HG03095 (cell line): ENCODE results near the gene GTSF1L.

Source experiments
- ATAC-seq: cut with Tn5 transposase; IDR thresholded peaks from one replicate; pipeline ENCODE4 v1.9.1; 2021; ENCODE audit warnings: moderate library complexity; ENCODE audit not compliant: unreplicated experiment

Gene GTSF1L

GRCh38 chr20:43716757-43717615 is 9.8 kb downstream of the GTSF1L start:
- ATAC-seq: no peak

- no peak for ATAC-seq
Observed at GRCh38 chr20:43716123-43716522, 10.7 kb downstream of the GTSF1L start.

GRCh38 chr20:43715511-43715910 is 11.3 kb downstream of the GTSF1L start:
- ATAC-seq: no peak

GRCh38 chr20:43715044-43715443 is 11.8 kb downstream of the GTSF1L start:
- ATAC-seq: no peak

- ATAC-seq: no peak
Observed at GRCh38 chr20:43711098-43711654, 15.6 kb downstream of the GTSF1L start.

GRCh38 chr20:43710370-43711044 is 16.3 kb downstream of the GTSF1L start:
- peak; percentile 46 for ATAC-seq

- no peak for ATAC-seq
Observed at GRCh38 chr20:43702502-43702901, 24.3 kb downstream of the GTSF1L start.

- no peak for ATAC-seq
Observed at GRCh38 chr20:43700627-43701026, 26.2 kb downstream of the GTSF1L start.

- ATAC-seq: no peak
Observed at GRCh38 chr20:43699941-43700565, 26.7 kb downstream of the GTSF1L start.

- ATAC-seq: no peak
Observed at GRCh38 chr20:43695571-43695970, 31.2 kb downstream of the GTSF1L start.

- ATAC-seq: no peak
Observed at GRCh38 chr20:43694763-43695162, 32.0 kb downstream of the GTSF1L start.

GRCh38 chr20:43691928-43692524 is 34.8 kb downstream of the GTSF1L start:
- no peak for ATAC-seq

- no peak for ATAC-seq
Observed at GRCh38 chr20:43690943-43691598, 35.7 kb downstream of the GTSF1L start.

GRCh38 chr20:43689165-43689564 is 37.6 kb downstream of the GTSF1L start:
- ATAC-seq: no peak

- ATAC-seq: no peak
Observed at GRCh38 chr20:43686820-43687219, 40.0 kb downstream of the GTSF1L start.

- peak; percentile 27 for ATAC-seq
Observed at GRCh38 chr20:43682446-43682845, 44.4 kb downstream of the GTSF1L start.

- ATAC-seq: peak; percentile 89
Observed at GRCh38 chr20:43681991-43682410, 44.8 kb downstream of the GTSF1L start.

GRCh38 chr20:43681468-43681942 is 45.3 kb downstream of the GTSF1L start:
- peak; percentile 5 for ATAC-seq

- peak; percentile 16 for ATAC-seq
Observed at GRCh38 chr20:43680981-43681380, 45.8 kb downstream of the GTSF1L start.

GRCh38 chr20:43676368-43676767 is 50.4 kb downstream of the GTSF1L start:
- ATAC-seq: no peak
